HG02938 (cell line): Measurements from ENCODE around the gene CLK4.
A peak's percentile ranks its signal among the peaks of the same experiment; 100 is the strongest.

Experiments used
- ATAC-seq: cut with Tn5 transposase; IDR thresholded peaks from one replicate; pipeline ENCODE4 v1.9.1; 2021; ENCODE audit warnings: mild to moderate bottlenecking, moderate library complexity; ENCODE audit not compliant: unreplicated experiment

Gene CLK4

DNA sequence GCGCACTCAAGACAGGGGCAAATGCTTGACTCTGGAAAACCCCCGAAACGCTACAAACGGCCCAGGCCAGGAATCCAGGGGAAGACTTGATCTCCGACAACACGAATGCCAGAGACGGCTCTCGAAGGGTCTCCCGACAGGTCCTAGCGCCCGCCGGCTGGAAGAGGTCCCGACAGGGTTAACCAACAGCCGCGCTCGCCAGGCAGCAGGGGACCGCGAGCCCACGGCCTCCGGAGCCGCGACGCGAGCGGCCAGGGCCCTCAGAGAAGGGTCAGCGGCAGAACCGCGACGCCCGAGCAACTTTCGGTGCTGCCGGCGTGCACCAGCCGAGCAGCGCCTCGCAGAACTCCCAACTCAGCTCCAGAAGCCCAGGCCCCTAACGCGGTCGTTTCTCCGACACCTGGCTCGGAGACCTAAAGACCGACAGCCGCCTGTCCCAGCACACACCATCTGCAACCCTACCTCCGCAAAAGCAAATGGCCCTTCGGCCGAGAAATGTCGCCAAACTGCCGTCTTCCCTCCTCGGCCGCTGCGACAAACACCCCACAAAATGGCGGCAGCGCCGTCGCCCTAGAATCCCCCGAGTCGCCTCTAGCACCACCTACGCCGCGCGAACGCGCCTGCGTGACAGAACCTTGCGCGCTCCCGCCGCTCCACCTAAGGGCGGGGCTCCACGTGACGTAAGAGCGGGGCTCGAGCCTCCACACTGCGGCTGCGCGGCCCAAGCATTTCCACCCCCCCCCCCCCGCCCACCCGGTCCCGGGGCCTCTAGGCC, at the start of gene CLK4:
TSS of gene CLK4 (minus strand) at position 567 of the 775 bp plus-strand sequence. CDS start 3,634 bp downstream, outside the sequence.
- peak; percentile 76 for ATAC-seq

DNA sequence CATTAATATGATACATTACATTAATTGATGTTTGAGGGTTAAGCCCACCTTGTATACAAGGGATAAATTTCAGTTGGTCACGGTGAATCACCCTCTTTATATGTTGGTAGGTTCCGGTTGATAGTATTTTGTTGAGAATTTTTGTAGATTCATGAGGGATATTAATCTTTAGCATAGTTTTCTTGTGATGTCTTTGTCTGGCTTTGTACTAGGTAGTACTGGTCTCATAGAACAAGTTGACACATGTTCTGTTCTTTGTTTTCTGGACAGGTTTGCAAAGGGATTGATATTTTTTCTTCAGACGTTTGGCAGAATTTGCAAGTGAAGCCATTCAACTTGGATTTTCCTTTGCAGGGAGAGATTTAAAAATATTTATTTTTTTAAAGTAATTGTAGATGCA, 49.1 kb upstream of the CLK4 start:
- ATAC-seq = no peak

DNA sequence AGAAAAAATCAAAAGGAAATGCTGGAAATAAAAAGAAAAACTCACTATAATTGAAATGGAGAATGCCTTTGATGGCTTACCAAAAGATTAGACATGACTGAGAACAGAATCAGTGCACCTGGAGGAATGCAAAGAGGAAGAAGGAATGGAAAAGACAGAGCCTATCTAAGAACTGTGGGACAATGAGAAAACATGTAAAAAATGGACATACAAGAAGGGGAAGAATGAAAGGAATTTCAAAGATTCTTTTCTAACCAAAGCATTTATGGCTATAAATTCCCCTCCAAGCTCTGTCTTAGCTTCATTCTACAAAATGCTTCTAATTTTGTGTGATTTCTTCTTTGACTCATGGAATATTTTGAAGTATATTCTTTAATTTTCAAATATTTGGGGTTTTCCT, 47.5 kb upstream of the CLK4 start:
- ATAC-seq = no peak

DNA sequence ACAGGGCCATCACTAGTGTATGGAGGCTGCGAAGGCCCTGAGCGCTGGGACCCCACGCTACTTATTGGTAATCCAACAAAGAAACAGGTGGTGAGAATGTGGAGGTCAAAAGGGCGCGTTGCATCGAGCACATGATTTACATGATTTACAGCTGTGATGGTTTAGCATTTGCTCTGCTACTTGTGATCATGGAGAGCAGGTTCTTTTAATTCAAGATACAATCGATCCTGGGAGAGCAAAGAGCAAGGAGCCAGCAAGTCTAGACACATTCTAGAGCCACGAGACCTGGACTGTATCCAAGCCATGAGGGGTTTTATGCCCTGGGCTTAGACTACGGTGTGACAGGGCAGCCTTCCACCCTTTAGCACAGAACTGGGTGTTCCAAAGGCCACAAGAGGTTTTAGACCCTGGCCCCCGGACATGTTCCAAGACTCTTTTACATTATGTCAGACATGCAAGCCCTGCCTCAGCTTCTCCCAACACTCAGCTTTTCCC, 47.0 kb upstream of the CLK4 start:
- no peak for ATAC-seq

DNA sequence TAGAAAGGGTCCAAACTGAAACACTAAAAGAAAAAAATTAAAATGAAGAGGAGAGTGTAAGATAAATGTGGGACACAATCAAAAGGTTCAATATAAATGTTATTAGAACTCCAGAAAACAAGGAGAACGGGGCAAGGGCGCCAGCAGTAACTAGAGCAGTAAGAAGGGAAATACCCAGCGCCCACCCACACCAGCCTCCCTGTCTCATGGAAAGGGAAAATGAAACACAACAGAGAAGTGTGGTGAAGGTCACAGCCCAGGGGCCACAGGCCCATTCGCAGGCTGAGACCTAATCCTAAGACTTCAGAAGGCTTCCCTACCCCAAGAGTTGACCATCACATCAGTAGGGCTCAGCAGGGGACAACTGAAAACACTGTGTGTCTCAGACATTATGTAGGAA, 45.8 kb upstream of the CLK4 start:
- ATAC-seq = no peak

DNA sequence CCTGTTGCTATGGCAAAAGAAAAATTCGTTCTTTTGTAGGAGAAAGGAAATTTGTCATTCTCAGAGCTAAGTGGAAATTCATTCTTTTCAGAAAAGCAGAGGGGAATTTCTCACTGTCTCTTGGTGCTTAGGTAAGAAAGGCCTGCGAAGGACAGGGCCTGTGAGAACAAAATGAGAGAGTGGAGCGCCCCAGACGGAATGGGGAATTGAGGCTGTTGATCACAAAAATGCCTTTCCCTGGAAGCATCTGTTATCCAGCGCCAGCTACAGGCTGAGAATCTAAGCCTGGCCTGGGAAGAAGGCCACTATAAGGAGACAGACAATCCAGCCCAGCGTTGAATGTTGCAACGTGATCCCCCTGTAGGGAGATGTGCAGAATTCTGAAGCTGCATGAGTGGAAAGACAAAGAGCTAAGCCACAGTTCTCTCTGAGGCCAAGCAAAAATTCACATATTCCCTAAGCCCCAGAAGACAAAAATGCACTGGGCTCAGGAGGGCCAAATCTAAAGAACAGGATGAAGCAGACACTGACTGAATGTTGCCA, 44.8 kb upstream of the CLK4 start:
- no peak for ATAC-seq

DNA sequence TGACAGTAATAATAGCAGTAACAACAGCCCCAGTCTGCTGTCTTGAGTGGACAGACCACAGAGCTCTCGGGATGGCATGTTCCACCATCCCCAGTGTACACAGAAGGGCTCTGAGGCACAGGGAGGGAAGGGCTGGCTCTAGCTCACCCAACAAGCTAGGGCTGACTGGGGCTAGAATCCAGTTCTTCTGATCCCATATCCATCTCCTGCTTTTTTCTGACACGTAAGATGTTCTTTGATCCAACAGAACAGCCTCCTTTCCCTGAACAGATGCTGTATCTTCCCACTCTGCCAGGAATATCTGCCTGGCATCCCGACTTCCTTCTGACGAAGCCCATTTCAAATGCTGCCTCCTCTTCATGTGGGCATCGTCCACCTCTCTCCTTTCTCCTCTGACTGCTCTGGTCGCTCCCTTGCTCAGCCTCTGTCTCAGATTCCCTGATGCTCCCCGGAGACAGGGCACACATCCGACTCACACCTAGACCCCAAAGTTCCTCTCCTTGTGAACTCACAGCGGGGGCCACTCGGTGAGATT, 43.6 kb upstream of the CLK4 start:
- no peak for ATAC-seq

DNA sequence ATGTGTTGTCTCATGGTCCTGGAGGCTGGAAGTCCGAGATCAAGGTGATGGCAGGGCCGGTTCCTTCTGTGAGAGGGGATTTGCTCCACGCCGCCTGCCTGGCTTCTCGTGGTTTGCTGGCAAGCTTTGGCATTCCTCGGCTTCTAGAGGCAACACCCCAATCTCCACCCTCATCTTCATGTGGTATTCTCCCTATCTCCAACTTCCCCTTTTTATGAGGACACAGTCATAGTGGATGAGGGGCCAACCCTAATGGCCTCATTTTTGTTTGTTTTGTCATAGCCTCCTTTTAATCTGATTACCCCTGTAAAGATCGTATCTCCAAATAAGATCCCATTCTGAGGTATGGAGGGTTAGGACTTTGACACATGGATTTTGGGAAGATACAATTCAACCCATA, 41.7 kb upstream of the CLK4 start:
- ATAC-seq = no peak

DNA sequence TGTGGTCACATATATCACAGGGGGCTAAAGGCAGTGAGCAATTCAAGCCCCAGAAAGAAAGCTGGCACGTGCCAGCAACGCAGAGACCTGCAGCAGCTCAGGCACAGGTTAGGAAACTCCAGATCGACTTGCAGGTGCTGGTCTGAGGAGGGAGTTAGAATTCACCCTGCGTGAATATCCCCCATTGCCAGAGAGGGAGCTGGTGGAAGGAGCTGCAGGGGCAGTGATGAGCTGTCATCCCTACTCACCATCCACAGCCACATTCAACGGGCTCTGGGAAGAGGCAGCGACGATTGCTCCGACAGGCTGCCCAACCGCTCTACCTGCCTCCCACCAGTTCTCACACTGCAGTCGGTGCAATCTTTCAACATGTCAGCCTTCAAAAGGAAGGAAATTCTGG, 40.8 kb upstream of the CLK4 start:
- no peak for ATAC-seq

DNA sequence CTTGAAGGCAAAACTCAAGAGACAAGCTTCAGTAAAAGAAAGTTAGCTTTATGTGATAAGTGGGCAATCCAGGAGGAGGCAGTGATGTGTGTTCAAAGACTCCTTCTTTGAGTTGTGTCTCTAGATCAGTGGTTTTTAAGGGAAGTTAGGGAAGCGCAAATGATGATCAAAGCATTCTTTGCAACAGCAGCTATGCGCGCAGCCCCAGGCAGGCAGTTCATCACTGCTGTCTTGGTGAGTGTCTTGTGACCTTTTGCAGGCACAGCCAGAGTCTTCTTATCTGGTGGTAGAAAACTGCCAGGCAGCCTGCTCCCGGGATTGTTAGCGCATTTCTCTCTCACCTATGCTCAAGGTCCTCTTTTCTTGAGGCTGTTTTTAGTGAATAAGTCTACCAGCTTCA, 40.3 kb upstream of the CLK4 start:
- no peak for ATAC-seq

DNA sequence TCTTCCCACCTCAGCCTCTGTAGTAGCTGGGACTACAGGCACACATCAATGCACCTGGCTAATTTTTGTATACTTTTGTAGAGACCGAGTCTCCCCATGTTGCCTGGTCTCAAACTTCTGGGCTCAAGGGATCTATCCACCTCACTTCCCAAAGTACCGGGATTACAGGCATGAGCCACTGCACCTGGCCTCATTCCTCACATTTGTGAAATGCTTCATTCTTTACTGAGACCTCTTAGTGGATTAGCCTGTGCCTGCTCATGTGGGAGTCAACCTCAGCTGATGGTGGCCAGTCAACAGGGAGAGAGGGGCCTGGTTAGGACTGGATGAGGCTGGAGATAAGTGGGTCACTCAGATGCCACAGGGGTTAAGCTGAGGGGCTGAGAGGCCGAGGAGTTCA, 37.3 kb upstream of the CLK4 start:
- ATAC-seq = no peak

DNA sequence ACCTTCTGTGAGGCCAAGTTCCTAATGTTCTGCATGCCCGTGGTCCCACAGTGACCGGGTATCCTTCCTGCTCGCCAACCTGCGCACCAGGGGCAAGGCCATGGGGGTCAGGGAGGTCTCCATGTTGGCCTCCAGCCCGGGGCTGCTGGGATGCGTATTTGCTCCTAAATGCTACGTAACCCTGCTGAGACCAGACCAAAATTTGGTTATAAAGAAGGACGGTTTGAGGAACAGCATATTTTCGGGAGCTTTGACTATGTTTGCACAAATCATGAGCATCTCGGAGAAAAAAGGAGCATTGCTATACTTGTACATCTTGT, 35.7 kb upstream of the CLK4 start:
- ATAC-seq = no peak

DNA sequence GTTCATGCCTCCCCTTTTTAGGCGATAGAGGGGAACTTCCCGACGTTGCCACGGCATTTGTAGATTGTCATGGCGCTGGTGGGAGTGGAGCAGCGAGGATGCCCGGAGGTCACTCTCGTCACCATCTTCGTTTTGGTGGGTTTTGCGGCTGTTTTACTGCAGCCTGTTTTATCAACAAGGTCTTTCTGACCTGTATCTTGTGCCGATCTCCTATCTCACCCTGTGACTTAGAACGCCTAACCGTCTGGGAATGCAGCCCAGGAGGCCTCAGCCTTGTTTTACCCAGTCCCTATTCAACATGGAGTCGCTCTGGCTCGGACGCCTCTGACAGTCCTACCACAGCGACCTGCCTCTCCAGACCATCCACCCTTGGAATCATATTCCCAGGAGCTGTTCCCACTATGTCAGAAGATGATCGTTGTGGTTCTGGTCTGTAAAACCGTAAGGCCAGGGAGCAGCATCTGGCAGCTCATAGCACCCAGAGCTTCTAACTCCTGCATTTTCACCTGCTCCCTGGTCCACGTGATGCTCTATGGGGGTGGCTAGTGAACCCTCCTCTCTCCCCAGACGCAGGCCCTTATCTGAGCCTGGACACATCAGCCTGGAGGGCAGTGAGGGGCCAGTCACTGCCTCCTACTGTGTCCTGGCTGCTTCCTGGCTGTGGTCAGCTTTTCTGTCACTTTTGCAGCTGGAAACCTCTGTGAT, 35.1 kb upstream of the CLK4 start:
- no peak for ATAC-seq

DNA sequence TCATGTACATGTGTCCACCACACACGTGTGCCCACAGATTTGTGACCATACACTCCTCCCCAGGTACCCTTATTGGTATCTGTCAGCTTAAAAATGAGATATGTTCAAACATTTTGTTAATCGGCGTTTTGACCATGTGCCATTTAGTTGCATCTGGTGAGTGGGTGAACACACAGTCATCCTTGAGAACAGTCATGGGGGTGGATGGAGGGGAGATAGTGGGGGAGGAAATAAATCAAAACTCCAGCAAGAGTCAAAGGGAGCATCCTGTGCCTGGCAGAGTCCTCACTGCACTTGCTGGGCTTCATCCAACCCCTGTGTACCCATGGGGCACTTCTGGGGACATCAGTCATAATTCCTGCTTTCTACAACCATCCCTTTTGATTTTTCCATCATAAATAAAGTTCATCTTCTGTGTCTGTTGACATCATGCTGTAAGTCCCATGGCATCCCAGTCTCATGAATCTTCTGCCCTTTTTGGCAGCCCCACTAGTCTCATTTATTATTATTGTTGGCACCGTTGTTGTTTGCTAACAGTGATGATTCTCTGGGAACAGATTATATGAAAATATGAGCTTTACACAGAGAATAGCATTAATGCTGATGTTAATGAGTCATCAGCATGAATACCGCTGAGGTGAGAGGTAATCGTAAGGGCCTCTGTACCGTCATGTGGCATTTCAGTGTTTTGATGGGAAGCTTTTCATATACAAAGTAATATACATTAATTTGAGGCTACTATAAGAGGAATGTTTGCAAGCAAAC, 24.4 kb upstream of the CLK4 start:
- no peak for ATAC-seq

DNA sequence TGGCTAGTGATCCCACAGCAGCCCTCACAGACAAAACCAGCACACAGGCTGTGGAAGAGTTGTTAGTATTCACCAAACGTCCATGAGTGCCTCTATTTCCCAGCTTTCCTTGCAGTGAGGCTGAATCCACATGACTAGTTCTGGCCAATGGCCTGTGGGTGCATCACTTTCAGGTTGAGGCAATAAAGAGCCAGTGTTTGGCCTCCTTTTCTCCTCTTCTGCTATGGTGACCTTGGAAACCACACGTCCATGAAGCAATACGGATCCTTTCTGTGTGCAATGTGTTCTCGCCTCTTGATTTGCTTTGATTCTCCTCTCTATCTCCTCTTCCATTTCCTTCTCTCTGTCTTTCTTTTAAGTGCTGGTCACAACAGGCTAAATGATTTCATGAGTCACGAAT, 23.4 kb upstream of the CLK4 start:
- no peak for ATAC-seq

DNA sequence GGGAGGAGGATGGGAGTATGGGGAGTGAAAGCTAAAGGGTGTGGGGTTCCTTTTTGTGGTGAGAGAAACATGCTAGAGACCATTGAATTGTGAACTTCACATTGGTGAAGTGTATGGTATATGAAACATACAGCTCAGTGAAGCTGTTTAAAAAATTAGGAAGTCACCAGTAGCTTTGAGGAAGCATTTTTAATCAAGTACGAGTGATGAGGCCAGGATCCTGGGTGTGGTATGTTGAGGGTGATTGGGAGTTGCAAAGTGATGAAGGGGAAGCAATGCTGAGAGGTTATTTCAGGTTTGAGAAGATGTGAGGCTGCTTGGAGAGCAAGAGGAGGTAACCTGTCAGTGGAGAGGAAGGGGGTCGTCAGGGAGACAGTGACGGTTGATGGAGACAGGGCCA, 22.7 kb upstream of the CLK4 start:
- ATAC-seq = no peak

DNA sequence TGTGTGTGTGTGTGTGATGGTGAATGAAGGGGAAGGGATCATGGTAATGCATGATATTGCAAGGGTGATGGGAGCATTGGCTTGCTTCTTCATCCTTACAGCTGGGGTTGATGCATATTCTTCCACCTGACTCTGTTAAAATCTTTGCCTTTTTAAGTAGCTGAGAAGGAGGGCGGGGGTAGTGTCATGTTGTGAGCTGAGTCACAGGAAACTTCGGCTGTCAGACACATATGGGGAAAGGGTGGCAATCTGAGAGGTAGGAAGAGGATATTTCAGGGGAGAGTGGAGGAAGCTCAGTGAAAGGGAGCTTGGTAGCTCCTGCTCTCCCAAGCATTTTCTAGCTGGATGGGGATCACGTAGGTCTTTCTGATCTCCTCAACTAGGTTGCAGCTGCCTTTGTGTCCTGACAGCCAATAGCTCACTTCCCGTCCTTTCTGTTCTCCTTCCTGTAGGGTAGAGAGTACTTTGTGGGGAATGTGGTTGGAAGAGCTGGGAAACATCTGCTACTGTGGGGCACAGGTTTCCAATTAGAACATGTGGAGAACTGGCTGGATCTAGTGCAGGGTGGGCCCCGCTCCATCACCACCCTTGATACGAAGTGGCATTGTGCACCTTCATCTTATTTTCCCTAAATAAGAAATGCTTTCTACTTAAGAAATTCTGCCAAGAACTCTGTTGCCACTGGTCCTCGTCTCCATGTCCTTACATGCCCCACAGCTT, 18.1 kb upstream of the CLK4 start:
- ATAC-seq = no peak

DNA sequence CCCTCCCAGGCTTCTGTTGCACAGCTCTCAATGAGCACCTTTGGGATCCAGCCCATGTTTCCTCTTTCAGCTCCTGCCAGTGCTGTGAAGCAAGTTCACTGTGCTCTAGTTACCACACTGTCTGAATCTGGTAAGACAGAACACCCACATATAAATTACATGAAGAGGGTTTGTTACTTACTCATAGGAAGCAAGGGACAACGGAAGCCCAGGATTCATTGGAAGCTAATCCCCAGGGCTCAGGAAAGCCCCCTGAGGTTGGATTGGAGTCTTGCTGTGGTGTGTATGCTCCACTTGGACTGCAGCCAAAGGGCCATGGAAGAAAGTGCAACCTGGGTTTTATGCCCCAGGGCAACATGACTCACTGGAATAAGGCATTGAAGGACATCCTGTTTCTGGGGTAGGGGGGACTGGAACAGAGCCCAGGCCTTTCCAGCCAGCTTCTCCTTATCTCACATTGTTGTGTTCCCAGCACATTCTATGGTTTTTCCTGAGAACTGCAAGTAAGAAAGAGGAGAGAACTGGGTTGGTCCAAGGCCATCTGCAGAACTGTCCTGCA, 15.6 kb upstream of the CLK4 start:
- ATAC-seq = no peak

DNA sequence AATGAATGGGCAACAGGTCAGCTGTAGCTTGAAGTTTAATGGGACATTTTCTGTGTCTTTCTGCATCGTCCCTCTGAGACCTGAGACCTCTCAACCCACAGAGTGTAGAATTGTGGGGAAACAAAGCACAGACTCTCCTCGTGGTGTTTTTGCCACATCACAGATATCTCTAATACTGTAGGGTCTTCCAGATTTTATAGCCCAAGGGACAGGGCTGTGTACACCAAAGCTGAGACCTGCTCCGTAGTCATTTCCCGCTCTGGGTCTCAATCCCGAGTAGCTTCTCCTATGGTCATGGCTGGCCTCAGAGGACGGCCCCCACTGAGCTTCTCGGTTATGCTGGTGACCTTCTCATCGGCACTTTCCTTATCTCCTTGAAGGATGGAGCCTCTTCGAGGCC, 14.9 kb upstream of the CLK4 start:
- ATAC-seq = no peak

DNA sequence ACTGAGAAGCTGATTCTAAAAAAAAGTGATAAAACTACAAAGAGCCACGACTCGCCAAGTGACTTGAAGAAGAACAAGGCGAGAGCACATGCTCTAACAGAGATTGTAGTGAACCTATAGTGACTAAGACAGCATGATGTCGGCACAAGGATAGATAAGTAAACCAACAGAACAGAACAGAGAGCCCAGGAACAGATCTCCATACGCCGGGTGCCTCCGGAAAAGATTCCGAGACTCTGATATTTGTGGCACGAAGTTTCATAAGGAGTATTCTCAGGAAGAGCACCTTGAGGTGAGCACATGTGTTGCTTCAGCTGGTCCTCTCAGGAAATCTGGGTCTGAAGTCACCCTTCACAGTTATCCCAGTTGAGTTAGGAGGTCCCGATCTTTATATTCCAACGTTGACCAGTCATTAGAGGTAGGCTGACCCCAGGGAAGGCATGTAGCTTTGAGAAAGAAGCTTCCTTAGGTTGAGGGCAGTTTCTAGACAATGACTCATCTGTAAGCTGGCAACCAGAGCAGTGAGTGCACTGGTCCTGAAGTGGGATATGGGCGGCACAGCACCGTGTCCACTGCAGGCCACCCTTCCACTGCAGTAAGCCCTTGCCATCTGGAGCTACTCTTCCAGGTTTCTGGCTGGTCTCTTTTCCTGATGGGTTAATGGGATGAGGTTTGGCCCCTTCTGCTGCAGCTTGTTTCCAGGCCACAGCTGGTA, 13.6 kb upstream of the CLK4 start:
- ATAC-seq = no peak
